Liver (tissue), 9 donors: ENCODE measurements around the gene PRKAB1. TPM values are rescaled to one million over a fixed set of nuclear protein-coding genes. Genes with fewer than 3 reads are reported as not detected.

Experiments used
- DNase-seq: peaks from one replicate; pipeline ENCODE4 v3.0.0-alpha.2; 2017; ENCODE audit warnings: low spot score
- H3K27ac ChIP-seq, 2 donors: one replicate each; pipeline ENCODE4 v1.7.0; 2013; ENCODE audit warnings: inconsistent platforms in 2 of 2, low read length in 2 of 2, control low read depth in 1 of 2, low read depth in 1 of 2, mild to moderate bottlenecking in 1 of 2
- H3K27me3 ChIP-seq, 4 donors: one replicate each; pipeline versions ENCODE4 v1.6.1 to v1.7.0; 2013; ENCODE audit warnings: low read length in 3 of 4, inconsistent platforms in 1 of 4, mild to moderate bottlenecking in 1 of 4, moderate library complexity in 1 of 4; ENCODE audit not compliant: control insufficient read depth in 4 of 4, insufficient read depth in 4 of 4
- H3K36me3 ChIP-seq, 4 donors: one replicate each; pipeline versions ENCODE4 v1.6.1 to v1.7.0; 2013; ENCODE audit warnings: low read length in 3 of 4, mild to moderate bottlenecking in 3 of 4, low read depth in 1 of 4, moderate library complexity in 1 of 4; ENCODE audit not compliant: control insufficient read depth in 4 of 4, insufficient read depth in 3 of 4
- H3K4me1 ChIP-seq, 4 donors: one replicate each; pipeline versions ENCODE4 v1.6.1 to v1.7.0; 2013; ENCODE audit warnings: low read length in 3 of 4, mild to moderate bottlenecking in 3 of 4, moderate library complexity in 1 of 4; ENCODE audit not compliant: control insufficient read depth in 4 of 4, insufficient read depth in 4 of 4
- H3K4me3 ChIP-seq, 3 donors: one replicate each; pipeline versions ENCODE4 v1.6.1 to v1.7.0; 2013; ENCODE audit warnings: low read length in 3 of 3, control low read depth in 1 of 3, low read depth in 1 of 3, mild to moderate bottlenecking in 1 of 3
- H3K9ac ChIP-seq, 2 donors: one replicate each; pipeline ENCODE4 v1.7.0; 2013; ENCODE audit warnings: low read length in 2 of 2, mild to moderate bottlenecking in 2 of 2, moderate library complexity in 2 of 2, control low read depth in 1 of 2, low read depth in 1 of 2
- H3K9me3 ChIP-seq, 4 donors: one replicate each; pipeline versions ENCODE4 v1.6.1 to v1.7.0; 2013; ENCODE audit warnings: low read length in 3 of 4; ENCODE audit not compliant: control insufficient read depth in 4 of 4
- ATF3 ChIP-seq: IDR thresholded peaks from 2 replicates; pipeline ENCODE4 v1.6.1; 2016; ENCODE audit warnings: antibody characterized with exemption
- CTCF ChIP-seq: fragments of 150-350 bp; IDR thresholded peaks from 2 replicates; pipeline ENCODE4 v1.5.1; 2017; ENCODE audit warnings: improper control_type of control experiment, low read depth, low read length; ENCODE audit not compliant: missing input control
- EGR1 ChIP-seq, 2 donors: IDR thresholded peaks; 2 replicates each; pipeline ENCODE4 v1.6.1; 2016 to 2018; ENCODE audit warnings: antibody characterized with exemption in 2 of 2, low read depth in 2 of 2
- FOXA1 ChIP-seq: IDR thresholded peaks from 2 replicates; pipeline ENCODE4 v1.6.1; 2016; ENCODE audit warnings: antibody characterized with exemption
- FOXA2 ChIP-seq: IDR thresholded peaks from 2 replicates; pipeline ENCODE4 v1.6.1; 2016; ENCODE audit warnings: antibody characterized with exemption
- GABPA ChIP-seq, 2 donors: IDR thresholded peaks in 1 of 2; conservative IDR thresholded peaks in 1 of 2; 2 replicates each; pipeline ENCODE4 v1.6.1; 2016; ENCODE audit warnings: antibody characterized with exemption in 2 of 2, mild to moderate bottlenecking in 1 of 2, moderate library complexity in 1 of 2
- HNF4G ChIP-seq: IDR thresholded peaks from 2 replicates; pipeline ENCODE4 v1.6.1; 2016; ENCODE audit warnings: antibody characterized with exemption
- JUND ChIP-seq, 2 donors: IDR thresholded peaks; 2 replicates each; pipeline ENCODE4 v1.6.1; 2016; ENCODE audit warnings: antibody characterized with exemption in 2 of 2
- MAX ChIP-seq: IDR thresholded peaks from 2 replicates; pipeline ENCODE4 v1.6.1; 2016; ENCODE audit warnings: antibody characterized with exemption
- NR2F2 ChIP-seq: IDR thresholded peaks from 2 replicates; pipeline ENCODE4 v1.6.1; 2016; ENCODE audit warnings: antibody characterized with exemption
- RAD21 ChIP-seq, 2 donors: IDR thresholded peaks; 2 replicates each; pipeline ENCODE4 v1.6.1; 2016; ENCODE audit warnings: antibody characterized with exemption in 2 of 2, mild to moderate bottlenecking in 2 of 2
- REST ChIP-seq: IDR thresholded peaks from 2 replicates; pipeline ENCODE4 v1.6.1; 2016; ENCODE audit warnings: antibody characterized with exemption, mild to moderate bottlenecking
- RXRA ChIP-seq, 2 donors: IDR thresholded peaks; 2 replicates each; pipeline ENCODE4 v1.6.1; 2017 to 2018; ENCODE audit warnings: antibody characterized with exemption in 2 of 2, mild to moderate bottlenecking in 1 of 2
- SP1 ChIP-seq: IDR thresholded peaks from 2 replicates; pipeline ENCODE4 v1.6.1; 2018; ENCODE audit warnings: antibody characterized with exemption, mild to moderate bottlenecking
- TAF1 ChIP-seq: conservative IDR thresholded peaks from 2 replicates; pipeline ENCODE4 v1.6.1; 2016; ENCODE audit warnings: antibody characterized with exemption, mild to moderate bottlenecking
- YY1 ChIP-seq: IDR thresholded peaks from 2 replicates; pipeline ENCODE4 v1.6.1; 2016; ENCODE audit warnings: antibody characterized with exemption, mild to moderate bottlenecking
- WGBS: extraction: QIAGEN DNeasy Blood & Tissue Kit; methylation state at CpG from one replicate; pipeline ENCODE4 v1.1.7; 2013; 5-methylcytosine and 5-hydroxymethylcytosine counted together
- polyA plus RNA-seq, 2 donors: library from polyadenylated mRNA; stranded (reverse) in 1 of 2; unstranded in 1 of 2; fragments of 200-250 nt in 1 of 2; fragments of >200 nt in 1 of 2; fragmentation: Nextera tagmentation in 1 of 2; extraction: Ambion mirVana in 1 of 2; gene quantifications; one replicate each; pipeline versions ENCODE4 v1.2.1 to v1.2.3, GENCODE V29; 2013 to 2015
- total RNA-seq, 2 donors: library from RNA; depleted of rRNA; stranded (reverse); fragments of >200 nt; gene quantifications; one replicate each; pipeline ENCODE4 v1.2.3, GENCODE V29; 2014
- TF ChIP-seq, protein P1 (sequence below): IDR thresholded peaks from 2 replicates; pipeline ENCODE4 v1.6.1; 2016; ENCODE audit warnings: antibody characterized with exemption
- donor health status: healthy.
- donor health status: healthy.
- donor health status: healthy.
- donor health status: healthy.
- donor health status: healthy.

PRKAB1 gene
- total and polyA plus RNA-seq, 4 donors, result 10.5 to 29.9 (median 11.3) TPM

DNA sequence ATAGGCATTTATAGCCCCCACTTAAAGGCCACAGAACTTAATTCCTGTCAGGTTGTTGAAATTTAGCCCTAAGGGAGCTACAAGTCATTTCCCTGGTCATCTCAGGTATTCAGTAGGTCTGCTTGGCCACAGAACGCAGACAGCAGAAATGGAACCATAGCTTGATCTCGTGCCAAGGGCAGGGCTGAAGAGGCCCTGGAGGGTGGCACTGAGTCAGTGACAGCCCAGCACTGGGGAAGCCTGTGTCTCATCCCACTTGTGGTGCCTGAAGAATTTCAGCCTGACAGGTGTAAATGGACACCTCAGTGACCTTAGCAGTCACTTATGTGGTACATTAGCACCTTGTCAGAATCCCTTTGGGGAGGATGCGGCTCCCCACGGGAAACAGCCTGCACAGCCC lies 6.6 kb downstream of the PRKAB1 start:
- no peaks in the 10 kb centered on the region for H3K9me3 ChIP-seq
- H3K4me1 ChIP-seq, result peaks cover 4 to 9% (median 7%) of the 10 kb centered on the region in 4 donors
- TF ChIP-seq MAX (no peak), FOXA2 (no peak), HNF4G (no peak), REST (no peak), EGR1 (IDR thresholded peaks at IDR 0.05; ENCODE audit: low read depth in 2 of 2) (no peak), NR2F2 (no peak), SP1 (no peak), FOXA1 (no peak), YY1 (no peak)
- H3K27me3 ChIP-seq, result no peaks in the 10 kb centered on the region
- no peak for DNase-seq
- H3K9ac ChIP-seq, result no peak overlapping the region
- 91% methylated on average over 4 of the region's 4 CpGs for WGBS
- H3K36me3 ChIP-seq, result peaks cover 3 to 70% (median 50%) of the 10 kb centered on the region in 4 donors
- no peak overlapping the region for H3K27ac ChIP-seq
- no peak overlapping the region for H3K4me3 ChIP-seq

DNA sequence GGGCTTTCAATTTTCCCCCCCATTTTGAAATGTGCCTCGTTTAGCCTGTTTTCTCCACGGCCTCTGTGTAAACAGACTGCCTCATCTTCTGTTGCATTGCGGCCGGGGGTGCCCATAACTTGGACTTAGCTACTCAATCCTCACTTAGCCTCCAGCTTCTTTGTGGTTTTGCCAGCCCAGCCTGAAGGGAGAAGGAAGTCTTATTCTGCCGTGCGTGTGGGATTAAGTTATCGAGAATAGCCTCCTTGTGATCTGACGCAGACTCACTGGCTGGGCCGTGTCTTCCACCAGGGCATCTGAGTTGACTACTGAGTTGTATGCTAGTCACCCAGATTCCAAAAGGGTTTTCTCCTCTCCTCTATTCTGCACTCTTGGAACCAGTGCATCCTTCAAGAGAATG lies 8.1 kb downstream of the PRKAB1 start:
- H3K9me3 ChIP-seq, result no peaks in the 10 kb centered on the region
- DNase-seq, result no peak
- no peak overlapping the region for H3K9ac ChIP-seq
- TF ChIP-seq CTCF (no peak), JUND (IDR thresholded peaks at IDR 0.05) (no peak), NR2F2 (no peak), RXRA (IDR thresholded peaks at IDR 0.05) (no peak), FOXA2 (no peak), MAX (no peak), EGR1 (IDR thresholded peaks at IDR 0.05; ENCODE audit: low read depth in 2 of 2) (no peak), REST (no peak), RAD21 (IDR thresholded peaks at IDR 0.05) (no peak), FOXA1 (no peak), ATF3 (no peak), SP1 (no peak), HNF4G (no peak), TAF1 (no peak), YY1 (no peak), GABPA (IDR thresholded peaks at IDR 0.05 in 1 of 2, conservative IDR thresholded peaks at IDR 0.05 in 1 of 2) (no peak)
- TF ChIP-seq, protein P1, sequence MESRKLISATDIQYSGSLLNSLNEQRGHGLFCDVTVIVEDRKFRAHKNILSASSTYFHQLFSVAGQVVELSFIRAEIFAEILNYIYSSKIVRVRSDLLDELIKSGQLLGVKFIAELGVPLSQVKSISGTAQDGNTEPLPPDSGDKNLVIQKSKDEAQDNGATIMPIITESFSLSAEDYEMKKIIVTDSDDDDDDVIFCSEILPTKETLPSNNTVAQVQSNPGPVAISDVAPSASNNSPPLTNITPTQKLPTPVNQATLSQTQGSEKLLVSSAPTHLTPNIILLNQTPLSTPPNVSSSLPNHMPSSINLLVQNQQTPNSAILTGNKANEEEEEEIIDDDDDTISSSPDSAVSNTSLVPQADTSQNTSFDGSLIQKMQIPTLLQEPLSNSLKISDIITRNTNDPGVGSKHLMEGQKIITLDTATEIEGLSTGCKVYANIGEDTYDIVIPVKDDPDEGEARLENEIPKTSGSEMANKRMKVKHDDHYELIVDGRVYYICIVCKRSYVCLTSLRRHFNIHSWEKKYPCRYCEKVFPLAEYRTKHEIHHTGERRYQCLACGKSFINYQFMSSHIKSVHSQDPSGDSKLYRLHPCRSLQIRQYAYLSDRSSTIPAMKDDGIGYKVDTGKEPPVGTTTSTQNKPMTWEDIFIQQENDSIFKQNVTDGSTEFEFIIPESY, result no peak
- no peak overlapping the region for H3K4me3 ChIP-seq
- H3K36me3 ChIP-seq, result peaks cover 3 to 82% (median 58%) of the 10 kb centered on the region in 4 donors
- no peaks in the 10 kb centered on the region for H3K27me3 ChIP-seq
- no peak overlapping the region for H3K27ac ChIP-seq
- WGBS, result 88% methylated on average over 9 of the region's 9 CpGs
- peaks cover 0 to 10% (median 2%) of the 10 kb centered on the region in 4 donors for H3K4me1 ChIP-seq
